ENCODE measurements around the gene CCDC187. TPM values are rescaled to one million over a fixed set of nuclear protein-coding genes. Genes with fewer than 3 reads are reported as not detected.

Gene CCDC187
- total RNA-seq, 1 donor from 2014 or later = not detected

- TF ChIP-seq CTCF (IDR thresholded peaks at IDR 0.05) = no peak
- no peak for DNase-seq (ENCODE audit: low spot score)
- H3K27ac Mint-ChIP-seq (ENCODE audit: unreplicated experiment) = peak overlapping the region; percentile 75
- peak overlapping the region; percentile 83 for H3K4me3 Mint-ChIP-seq (ENCODE audit: unreplicated experiment)
- no peaks in the 10 kb centered on the region for H3K9me3 Mint-ChIP-seq (ENCODE audit: low read depth)
- no peaks in the 10 kb centered on the region for H3K36me3 Mint-ChIP-seq (ENCODE audit: low read depth)
- no peaks in the 10 kb centered on the region for H3K27me3 Mint-ChIP-seq (ENCODE audit: low read depth)
- H3K4me1 Mint-ChIP-seq (ENCODE audit: low read depth) = peaks cover 27% of the 10 kb centered on the region
Measured at GRCh38 chr9:136328622-136329041, 24.7 kb upstream of the CCDC187 start.

- H3K27me3 Mint-ChIP-seq (ENCODE audit: low read depth) = no peaks in the 10 kb centered on the region
- H3K4me1 Mint-ChIP-seq (ENCODE audit: low read depth) = peaks cover 27% of the 10 kb centered on the region
- H3K4me3 Mint-ChIP-seq (ENCODE audit: unreplicated experiment) = peak overlapping the region; percentile 83
- peak overlapping the region; percentile 75 for H3K27ac Mint-ChIP-seq (ENCODE audit: unreplicated experiment)
- DNase-seq (ENCODE audit: low spot score) = no peak
- no peaks in the 10 kb centered on the region for H3K9me3 Mint-ChIP-seq (ENCODE audit: low read depth)
- no peak for TF ChIP-seq CTCF (IDR thresholded peaks at IDR 0.05)
- no peaks in the 10 kb centered on the region for H3K36me3 Mint-ChIP-seq (ENCODE audit: low read depth)
Measured at GRCh38 chr9:136328011-136328621, 24.2 kb upstream of the CCDC187 start.

DNA sequence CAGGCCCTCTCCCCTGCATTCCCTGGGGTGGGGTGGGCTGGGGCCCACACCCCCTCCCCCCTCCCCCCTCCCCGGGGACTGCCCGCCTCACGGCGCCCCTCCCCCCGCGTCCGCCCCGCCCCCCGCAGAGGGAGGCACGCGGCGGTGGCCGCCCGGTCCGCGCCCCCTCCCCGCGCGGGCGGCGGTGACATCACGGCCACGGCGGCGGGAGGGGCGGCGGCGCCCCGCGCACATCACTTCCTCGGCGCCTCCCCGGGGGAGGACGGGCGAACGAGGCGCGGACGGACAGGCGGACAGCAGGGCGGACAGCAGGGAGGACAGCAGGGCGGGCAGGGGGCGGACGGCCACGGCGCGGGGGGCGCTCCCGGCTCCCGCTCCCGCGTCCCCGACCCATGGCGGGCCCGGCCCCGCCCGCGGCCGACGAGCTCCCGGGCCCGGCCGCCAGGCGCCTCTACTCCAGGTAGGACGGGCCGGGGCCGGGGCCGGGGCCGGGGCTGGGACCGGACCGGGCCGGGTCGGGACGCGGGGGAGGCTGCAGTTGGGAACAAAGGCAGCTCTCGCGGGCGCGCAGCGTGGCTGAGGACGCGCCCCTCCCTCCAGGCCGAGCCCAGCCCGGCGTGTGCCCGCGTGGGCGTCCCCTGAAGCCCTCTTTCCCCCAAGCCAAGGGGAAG lies 23.5 kb upstream of the CCDC187 start, which contains the start of gene GPSM1:
TSS of gene GPSM1 (plus strand) at position 236 of the 671 bp plus-strand sequence. CDS start at position 393, 157 bp downstream.
- H3K4me3 Mint-ChIP-seq (ENCODE audit: unreplicated experiment) = peak within 1 kb of the TSS; percentile 83
- peaks cover 27% of the 10 kb centered on the region for H3K4me1 Mint-ChIP-seq (ENCODE audit: low read depth)
- H3K36me3 Mint-ChIP-seq (ENCODE audit: low read depth) = no peaks in the 10 kb centered on the region
- peak within 1 kb of the TSS; percentile 90 for H3K27ac Mint-ChIP-seq (ENCODE audit: unreplicated experiment)
- peak; percentile 14 for TF ChIP-seq CTCF (IDR thresholded peaks at IDR 0.05)
- no peaks in the 10 kb centered on the region for H3K9me3 Mint-ChIP-seq (ENCODE audit: low read depth)
- no peak for DNase-seq (ENCODE audit: low spot score)
- H3K27me3 Mint-ChIP-seq (ENCODE audit: low read depth) = peaks cover under 1% of the 10 kb centered on the region

DNA sequence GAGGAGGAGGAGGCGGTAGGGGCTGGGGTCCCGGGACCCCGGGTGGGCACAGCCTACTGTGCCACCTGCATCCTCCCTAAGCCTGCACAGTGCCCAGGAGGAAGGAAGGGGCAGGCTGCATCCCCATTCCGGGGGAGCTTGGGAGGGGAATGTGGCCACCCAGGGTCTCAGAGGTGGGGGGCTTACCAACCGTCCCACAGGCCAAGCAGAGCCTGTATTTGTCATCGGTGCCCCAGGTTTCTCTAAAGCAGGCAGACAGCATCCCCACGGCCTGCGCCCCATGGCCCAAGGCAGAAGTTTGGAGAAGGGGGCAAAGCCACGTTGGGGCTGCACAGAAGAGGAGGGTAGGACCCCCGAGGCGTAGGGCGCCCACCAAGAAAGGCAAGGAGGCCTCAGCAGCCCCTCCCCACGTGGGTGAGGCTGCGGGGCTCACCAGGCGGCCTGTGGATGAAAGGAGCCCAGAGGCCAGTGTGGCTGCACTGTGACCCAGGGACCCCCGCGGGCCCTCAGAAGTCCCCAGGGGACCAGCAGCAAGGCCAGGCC lies 22.9 kb upstream of the CCDC187 start:
- Mint-ChIP-seq H3K36me3 (ENCODE audit: low read depth) (no peaks in the 10 kb centered on the region), H3K4me3 (ENCODE audit: unreplicated experiment) (peak overlapping the region; percentile 68), H3K27ac (ENCODE audit: unreplicated experiment) (peak overlapping the region; percentile 90), H3K4me1 (ENCODE audit: low read depth) (peaks cover 27% of the 10 kb centered on the region), H3K9me3 (ENCODE audit: low read depth) (no peaks in the 10 kb centered on the region), H3K27me3 (ENCODE audit: low read depth) (peaks cover 5% of the 10 kb centered on the region)
- no peak for DNase-seq (ENCODE audit: low spot score)
- TF ChIP-seq CTCF (IDR thresholded peaks at IDR 0.05) = no peak

DNA sequence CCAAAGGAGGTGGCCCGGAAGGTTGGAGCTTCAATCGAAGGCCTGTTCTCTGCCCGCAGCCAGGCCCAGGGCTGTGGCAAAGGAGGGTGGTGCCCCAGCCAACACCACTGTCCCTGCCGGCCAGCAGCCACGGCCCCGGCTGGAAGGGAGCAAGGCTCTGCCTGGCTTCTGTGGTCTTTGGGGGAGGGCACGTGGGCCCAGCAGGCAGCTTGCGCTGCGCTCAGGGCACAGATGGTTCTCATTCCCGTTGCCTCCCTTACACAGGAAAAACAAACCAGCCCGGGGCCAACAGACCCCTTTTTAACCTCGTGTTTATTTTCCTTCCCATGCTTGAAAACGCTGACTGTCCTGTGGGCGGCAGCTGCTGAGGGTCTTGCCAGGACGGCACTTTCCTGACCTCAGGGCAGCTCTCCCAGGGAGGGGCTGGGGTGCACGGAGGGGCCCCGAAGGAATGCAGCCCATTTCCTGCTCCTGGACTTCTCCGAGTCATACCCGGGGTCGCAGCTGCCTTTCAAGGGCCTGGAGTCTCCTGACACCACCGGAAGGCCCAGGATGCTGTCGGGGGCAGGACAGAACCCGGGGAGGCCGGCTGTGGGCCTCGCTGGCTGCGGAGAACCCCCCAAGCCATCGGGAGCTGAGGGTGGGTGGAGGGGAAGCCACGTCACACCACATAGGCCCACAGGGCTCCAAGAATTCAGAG lies 22.3 kb upstream of the CCDC187 start:
- no peak for DNase-seq (ENCODE audit: low spot score)
- H3K4me3 Mint-ChIP-seq (ENCODE audit: unreplicated experiment) = peak overlapping the region; percentile 68
- H3K27ac Mint-ChIP-seq (ENCODE audit: unreplicated experiment) = peak overlapping the region; percentile 90
- peaks cover 2% of the 10 kb centered on the region for H3K9me3 Mint-ChIP-seq (ENCODE audit: low read depth)
- TF ChIP-seq CTCF (IDR thresholded peaks at IDR 0.05) = no peak
- peaks cover 5% of the 10 kb centered on the region for H3K27me3 Mint-ChIP-seq (ENCODE audit: low read depth)
- H3K36me3 Mint-ChIP-seq (ENCODE audit: low read depth) = no peaks in the 10 kb centered on the region
- H3K4me1 Mint-ChIP-seq (ENCODE audit: low read depth) = peaks cover 27% of the 10 kb centered on the region
